Activated naive CD8-positive, alpha-beta T cell treated with anti-CD3 and anti-CD28 coated beads, Interleukin-2, amount 50 U/mL, for 24 hours (primary cell): ENCODE results near the gene PDE2A.

ENCODE experiments used
- ATAC-seq: fragments of 150-1000 bp; cut with Tn5 transposase; one replicate; pipeline ENCODE4 v1.10.0; 2021
- DNase-seq: peaks from one replicate; pipeline ENCODE4 v3.0.0; 2021
- H3K27ac Mint-ChIP-seq: one replicate; pipeline ENCODE4 v1.8.0; 2021; ENCODE audit warnings: mild to moderate bottlenecking, mixed read lengths
- H3K27me3 Mint-ChIP-seq: one replicate; pipeline ENCODE4 v1.8.0; 2021; ENCODE audit warnings: mixed read lengths
- H3K36me3 Mint-ChIP-seq: one replicate; pipeline ENCODE4 v1.8.0; 2021; ENCODE audit warnings: low read depth, mixed read lengths
- H3K4me1 Mint-ChIP-seq: one replicate; pipeline ENCODE4 v1.8.0; 2021; ENCODE audit warnings: mixed read lengths
- H3K4me3 Mint-ChIP-seq: one replicate; pipeline ENCODE4 v1.8.0; 2021; ENCODE audit warnings: mild to moderate bottlenecking, moderate library complexity, mixed read lengths
- H3K9me3 Mint-ChIP-seq: one replicate; pipeline ENCODE4 v1.8.0; 2021; ENCODE audit warnings: mixed read lengths

The PDE2A gene

DNA sequence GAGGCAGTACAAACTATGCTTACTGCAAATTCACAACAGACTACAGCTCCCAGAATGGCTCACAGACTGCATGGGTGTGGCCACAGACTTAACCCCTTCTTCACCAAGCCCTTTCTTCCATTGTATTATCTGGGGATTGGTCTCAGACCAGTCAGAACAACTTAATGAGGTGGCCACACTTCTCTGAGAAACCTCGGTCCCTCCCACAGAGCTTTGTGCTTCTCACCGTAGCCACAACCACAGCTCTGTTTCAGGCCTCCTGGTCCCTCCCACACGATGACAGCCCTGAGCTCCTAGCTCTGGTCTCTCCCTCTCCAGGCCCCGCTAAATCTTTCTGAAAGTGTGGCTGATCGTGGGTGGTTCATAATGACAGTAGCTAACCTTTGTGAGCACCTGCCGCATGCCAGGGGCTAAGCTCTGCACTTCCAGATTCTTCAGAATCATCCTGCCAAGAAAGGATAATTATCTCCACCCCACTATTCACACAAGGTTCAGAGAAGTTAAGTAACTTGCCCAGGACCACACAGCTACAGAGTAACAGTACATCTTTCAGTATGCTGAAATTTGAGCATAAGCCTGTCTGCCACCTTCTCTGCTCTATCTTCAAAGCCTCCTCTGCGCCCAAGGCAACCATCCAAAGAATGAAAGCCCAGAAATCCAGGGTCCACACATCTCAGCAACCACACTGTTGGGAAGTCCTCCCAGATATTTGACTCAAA lies 5.4 kb downstream of the PDE2A start:
- peaks cover 7% of the 10 kb centered on the region for H3K9me3 Mint-ChIP-seq
- H3K36me3 Mint-ChIP-seq = peaks cover 2% of the 10 kb centered on the region
- peak; percentile 94 for ATAC-seq

GRCh38 chr11:72665911-72666472 lies 8.2 kb downstream of the PDE2A start:
- peaks cover 2% of the 10 kb centered on the region for H3K36me3 Mint-ChIP-seq
- ATAC-seq (no peak), DNase-seq (no peak)
- peaks cover 7% of the 10 kb centered on the region for H3K9me3 Mint-ChIP-seq
- H3K4me1 Mint-ChIP-seq = peaks cover 13% of the 10 kb centered on the region
- no peak overlapping the region for H3K4me3 Mint-ChIP-seq
- H3K27me3 Mint-ChIP-seq = peaks cover 45% of the 10 kb centered on the region
- no peak overlapping the region for H3K27ac Mint-ChIP-seq

More for the DNA sequence above, 5.4 kb downstream of the PDE2A start:
- DNase-seq = peak; percentile 70
- Mint-ChIP-seq H3K27me3 (peaks cover 64% of the 10 kb centered on the region), H3K4me1 (peaks cover 13% of the 10 kb centered on the region), H3K4me3 (no peak overlapping the region), H3K27ac (peak overlapping the region; percentile 30)

- DNase-seq (no peak), ATAC-seq (no peak)
- Mint-ChIP-seq H3K27ac (no peak overlapping the region), H3K27me3 (peaks cover 25% of the 10 kb centered on the region), H3K4me3 (no peak overlapping the region), H3K36me3 (peaks cover 1% of the 10 kb centered on the region), H3K9me3 (peaks cover 2% of the 10 kb centered on the region), H3K4me1 (no peaks in the 10 kb centered on the region)
These were observed 12.2 kb downstream of the PDE2A start for GRCh38 chr11:72662036-72662435.

GRCh38 chr11:72661486-72661885 lies 12.7 kb downstream of the PDE2A start:
- H3K27me3 Mint-ChIP-seq = peaks cover 23% of the 10 kb centered on the region
- no peak for ATAC-seq
- H3K4me1 Mint-ChIP-seq = no peaks in the 10 kb centered on the region
- H3K4me3 Mint-ChIP-seq = no peak overlapping the region
- no peaks in the 10 kb centered on the region for H3K36me3 Mint-ChIP-seq
- no peaks in the 10 kb centered on the region for H3K9me3 Mint-ChIP-seq
- H3K27ac Mint-ChIP-seq = no peak overlapping the region
- no peak for DNase-seq

- Mint-ChIP-seq H3K9me3 (no peaks in the 10 kb centered on the region), H3K4me1 (no peaks in the 10 kb centered on the region), H3K27me3 (peaks cover 11% of the 10 kb centered on the region), H3K4me3 (no peak overlapping the region), H3K27ac (no peak overlapping the region), H3K36me3 (no peaks in the 10 kb centered on the region)
- DNase-seq (no peak), ATAC-seq (no peak)
These were observed 15.1 kb downstream of the PDE2A start for GRCh38 chr11:72658989-72659640.

DNA sequence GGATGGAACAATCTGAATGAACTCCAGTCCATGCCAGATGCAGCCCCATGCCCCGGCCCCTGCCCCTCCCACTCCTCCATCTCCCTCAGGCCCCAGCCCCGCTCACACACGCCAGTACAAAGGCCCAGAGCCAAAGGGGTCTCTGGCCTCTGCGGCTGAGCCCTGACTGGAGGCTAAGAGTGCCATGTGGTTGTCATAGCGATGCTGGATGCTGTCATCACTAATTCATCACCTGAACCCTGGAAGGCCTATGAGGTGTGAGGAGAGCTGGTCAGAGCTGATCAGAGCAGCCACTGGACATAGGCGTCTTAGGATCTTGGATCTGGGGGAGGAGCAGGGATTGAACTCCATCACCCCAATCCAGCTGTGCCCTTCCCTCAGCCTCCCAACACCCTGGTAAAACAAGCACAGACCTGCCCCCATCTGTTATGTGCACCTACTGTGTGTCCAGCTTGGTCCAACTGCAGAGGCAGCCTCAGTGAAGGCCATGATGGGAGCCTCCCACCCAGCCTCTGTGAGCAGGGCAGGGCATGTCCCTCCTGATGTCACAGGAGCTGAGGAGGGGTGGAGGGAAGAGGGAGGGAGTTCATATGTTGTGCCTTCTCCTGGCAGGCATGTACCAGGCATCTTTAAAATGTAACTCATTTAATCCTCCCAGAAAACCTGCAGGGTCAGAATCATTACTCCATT lies 16.7 kb downstream of the PDE2A start:
- no peak for DNase-seq
- H3K4me1 Mint-ChIP-seq = no peaks in the 10 kb centered on the region
- H3K9me3 Mint-ChIP-seq = no peaks in the 10 kb centered on the region
- H3K27ac Mint-ChIP-seq = no peak overlapping the region
- H3K4me3 Mint-ChIP-seq = no peak overlapping the region
- peaks cover 11% of the 10 kb centered on the region for H3K27me3 Mint-ChIP-seq
- ATAC-seq = no peak
- H3K36me3 Mint-ChIP-seq = no peaks in the 10 kb centered on the region

GRCh38 chr11:72655896-72656464 lies 18.2 kb downstream of the PDE2A start:
- no peak for ATAC-seq
- Mint-ChIP-seq H3K9me3 (no peaks in the 10 kb centered on the region), H3K4me1 (no peaks in the 10 kb centered on the region), H3K36me3 (no peaks in the 10 kb centered on the region), H3K4me3 (no peak overlapping the region), H3K27ac (no peak overlapping the region), H3K27me3 (peaks cover 5% of the 10 kb centered on the region)
- no peak for DNase-seq

DNA sequence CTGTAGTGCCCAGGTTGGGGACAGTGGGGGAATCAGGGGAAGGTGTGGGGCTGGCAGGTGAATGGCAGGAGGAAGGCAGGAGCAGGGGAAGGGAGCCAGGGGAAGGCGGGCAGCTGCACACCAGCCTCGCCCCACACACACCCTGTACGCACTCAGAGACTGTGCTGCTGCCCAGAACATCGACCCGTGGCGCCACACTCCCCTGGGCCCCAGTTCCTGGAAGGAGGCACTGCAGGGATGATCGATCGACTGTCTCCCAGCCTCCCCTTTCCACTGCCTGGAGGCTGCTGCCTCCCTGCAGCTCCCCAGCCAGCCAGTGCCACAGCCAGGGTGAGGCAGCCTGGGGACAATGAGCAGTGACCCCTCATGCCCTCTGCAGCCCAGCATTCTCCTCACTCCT lies 19.2 kb downstream of the PDE2A start:
- Mint-ChIP-seq H3K4me3 (no peak overlapping the region), H3K27me3 (no peaks in the 10 kb centered on the region), H3K36me3 (no peaks in the 10 kb centered on the region), H3K4me1 (no peaks in the 10 kb centered on the region), H3K27ac (no peak overlapping the region), H3K9me3 (no peaks in the 10 kb centered on the region)
- DNase-seq (no peak), ATAC-seq (no peak)

GRCh38 chr11:72653649-72654048 lies 20.6 kb downstream of the PDE2A start:
- Mint-ChIP-seq H3K27ac (no peak overlapping the region), H3K4me3 (no peak overlapping the region), H3K4me1 (no peaks in the 10 kb centered on the region), H3K9me3 (no peaks in the 10 kb centered on the region), H3K27me3 (no peaks in the 10 kb centered on the region), H3K36me3 (no peaks in the 10 kb centered on the region)
- ATAC-seq (no peak), DNase-seq (no peak)

DNA sequence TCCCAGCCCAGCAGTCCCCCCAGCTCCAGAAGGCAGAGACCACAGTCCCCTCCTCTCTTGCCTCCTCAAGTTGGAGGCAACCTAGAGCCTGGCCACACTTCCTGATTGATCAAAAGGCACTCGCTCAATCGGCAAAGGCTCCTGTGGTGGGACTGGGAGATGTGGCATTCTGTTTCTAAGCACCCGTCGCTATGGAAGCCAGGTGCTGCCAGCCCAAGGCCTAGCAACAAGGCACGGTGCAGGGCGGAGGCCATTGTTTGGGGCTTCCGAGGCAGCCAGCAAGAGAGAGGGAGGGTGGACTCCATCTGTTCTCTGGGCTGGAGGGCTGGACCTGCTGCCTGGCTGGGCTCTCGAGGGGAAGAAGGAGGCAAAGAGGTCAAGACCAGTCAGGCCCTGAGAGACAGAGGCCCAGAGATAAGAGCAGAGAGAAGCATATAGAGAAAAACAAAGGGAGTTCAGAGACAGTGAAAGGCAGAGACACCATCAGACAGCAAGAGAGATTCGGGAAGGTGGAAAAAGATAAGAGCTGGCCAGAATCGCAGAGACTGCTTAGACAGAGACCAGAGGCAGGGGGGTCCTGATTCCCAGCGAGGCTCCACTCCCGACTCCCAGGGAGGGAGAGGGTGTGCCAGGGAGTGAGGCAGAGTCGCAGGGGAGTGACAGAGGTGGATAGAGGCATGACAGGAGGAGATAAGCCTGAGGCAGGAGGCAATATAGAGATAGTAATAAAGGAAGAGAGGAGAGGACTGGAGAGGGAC lies 21.2 kb downstream of the PDE2A start:
- Mint-ChIP-seq H3K36me3 (no peaks in the 10 kb centered on the region), H3K27ac (no peak overlapping the region), H3K9me3 (no peaks in the 10 kb centered on the region), H3K27me3 (no peaks in the 10 kb centered on the region), H3K4me3 (no peak overlapping the region), H3K4me1 (no peaks in the 10 kb centered on the region)
- DNase-seq (no peak), ATAC-seq (no peak)

DNA sequence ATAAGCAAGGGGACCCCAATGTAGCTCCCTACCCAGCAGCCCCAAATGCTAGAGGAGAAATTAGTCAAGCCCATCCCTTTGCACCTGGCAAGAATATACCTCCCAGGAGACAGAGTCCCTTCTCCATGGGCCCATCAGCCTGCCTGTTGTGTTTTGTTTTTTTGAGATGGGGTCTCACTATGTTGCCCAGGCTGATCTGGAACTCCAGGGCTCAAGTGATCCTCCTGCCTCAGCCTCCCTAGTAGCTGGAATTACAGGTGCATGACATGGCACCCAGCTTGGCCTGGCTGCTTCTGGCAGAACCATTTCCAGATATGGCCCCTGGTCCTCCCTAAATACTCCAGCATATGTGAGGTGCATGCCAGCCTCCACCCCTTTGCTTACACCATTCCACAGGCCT lies 22.1 kb downstream of the PDE2A start:
- no peaks in the 10 kb centered on the region for H3K9me3 Mint-ChIP-seq
- H3K27ac Mint-ChIP-seq = no peak overlapping the region
- DNase-seq = no peak
- H3K4me3 Mint-ChIP-seq = no peak overlapping the region
- no peaks in the 10 kb centered on the region for H3K36me3 Mint-ChIP-seq
- H3K27me3 Mint-ChIP-seq = no peaks in the 10 kb centered on the region
- ATAC-seq = no peak
- no peaks in the 10 kb centered on the region for H3K4me1 Mint-ChIP-seq

- Mint-ChIP-seq H3K4me1 (no peaks in the 10 kb centered on the region), H3K27ac (no peak overlapping the region), H3K9me3 (no peaks in the 10 kb centered on the region), H3K4me3 (no peak overlapping the region), H3K27me3 (no peaks in the 10 kb centered on the region), H3K36me3 (no peaks in the 10 kb centered on the region)
- no peak for DNase-seq
- ATAC-seq = no peak
These were observed 24.8 kb downstream of the PDE2A start for GRCh38 chr11:72649215-72649976.

- DNase-seq = no peak
- peaks cover 3% of the 10 kb centered on the region for H3K4me1 Mint-ChIP-seq
- no peak overlapping the region for H3K4me3 Mint-ChIP-seq
- H3K27me3 Mint-ChIP-seq = peaks cover 4% of the 10 kb centered on the region
- no peaks in the 10 kb centered on the region for H3K9me3 Mint-ChIP-seq
- no peak overlapping the region for H3K27ac Mint-ChIP-seq
- H3K36me3 Mint-ChIP-seq = no peaks in the 10 kb centered on the region
- ATAC-seq = no peak
These were observed 25.7 kb downstream of the PDE2A start for GRCh38 chr11:72648384-72649136.
